OCI-LY3 (cell line): ENCODE measurements around the gene PTBP1.

Source experiments
- EZH2phosphoT487 ChIP-seq: fragments of 200-600 bp; shearing (Covaris generic); IDR thresholded peaks from 2 replicates; pipeline ENCODE4 v1.6.1; 2018; ENCODE audit warnings: antibody characterized with exemption, mixed run types, low read depth
- TF ChIP-seq, protein P1 (sequence below): fragments of 200-600, 300-600 bp; sonication (generic); IDR thresholded peaks from 2 replicates; pipeline ENCODE4 v1.5.1; 2014; ENCODE audit warnings: antibody characterized with exemption, low read length, low read depth

DNA sequence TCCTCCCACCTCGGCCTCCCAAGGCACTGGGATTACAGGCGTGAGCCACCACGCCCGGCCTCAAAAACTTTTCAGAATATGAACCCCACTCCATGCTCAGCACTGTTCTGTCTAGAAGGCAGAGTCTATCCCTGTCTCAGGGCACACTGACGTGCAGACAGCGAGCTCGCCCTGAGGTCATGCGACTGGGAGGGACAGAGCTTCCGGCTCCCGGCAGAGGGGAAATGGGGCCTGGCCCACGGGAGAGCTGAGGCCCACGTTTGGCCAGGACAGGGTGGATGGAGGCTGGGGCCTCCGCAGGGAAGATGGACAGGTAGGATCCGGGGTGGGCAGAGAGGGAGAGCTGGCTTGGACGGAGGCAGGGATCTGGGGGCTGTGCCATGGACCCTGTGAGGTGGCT lies 27.6 kb downstream of the PTBP1 start:
- TF ChIP-seq, protein P1, sequence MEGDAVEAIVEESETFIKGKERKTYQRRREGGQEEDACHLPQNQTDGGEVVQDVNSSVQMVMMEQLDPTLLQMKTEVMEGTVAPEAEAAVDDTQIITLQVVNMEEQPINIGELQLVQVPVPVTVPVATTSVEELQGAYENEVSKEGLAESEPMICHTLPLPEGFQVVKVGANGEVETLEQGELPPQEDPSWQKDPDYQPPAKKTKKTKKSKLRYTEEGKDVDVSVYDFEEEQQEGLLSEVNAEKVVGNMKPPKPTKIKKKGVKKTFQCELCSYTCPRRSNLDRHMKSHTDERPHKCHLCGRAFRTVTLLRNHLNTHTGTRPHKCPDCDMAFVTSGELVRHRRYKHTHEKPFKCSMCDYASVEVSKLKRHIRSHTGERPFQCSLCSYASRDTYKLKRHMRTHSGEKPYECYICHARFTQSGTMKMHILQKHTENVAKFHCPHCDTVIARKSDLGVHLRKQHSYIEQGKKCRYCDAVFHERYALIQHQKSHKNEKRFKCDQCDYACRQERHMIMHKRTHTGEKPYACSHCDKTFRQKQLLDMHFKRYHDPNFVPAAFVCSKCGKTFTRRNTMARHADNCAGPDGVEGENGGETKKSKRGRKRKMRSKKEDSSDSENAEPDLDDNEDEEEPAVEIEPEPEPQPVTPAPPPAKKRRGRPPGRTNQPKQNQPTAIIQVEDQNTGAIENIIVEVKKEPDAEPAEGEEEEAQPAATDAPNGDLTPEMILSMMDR: no peak
- TF ChIP-seq EZH2phosphoT487: no peak
